ENCODE results near the gene OTUD7B. TPM values are rescaled to one million over a fixed set of nuclear protein-coding genes. Genes with fewer than 3 reads are reported as not detected.

Gene OTUD7B
- total and polyA plus RNA-seq, 2 of the 8 experiments (the other 6 are each of a cell fraction or from before 2014, with no cell fraction given): 4.2 to 21.5 TPM

DNA sequence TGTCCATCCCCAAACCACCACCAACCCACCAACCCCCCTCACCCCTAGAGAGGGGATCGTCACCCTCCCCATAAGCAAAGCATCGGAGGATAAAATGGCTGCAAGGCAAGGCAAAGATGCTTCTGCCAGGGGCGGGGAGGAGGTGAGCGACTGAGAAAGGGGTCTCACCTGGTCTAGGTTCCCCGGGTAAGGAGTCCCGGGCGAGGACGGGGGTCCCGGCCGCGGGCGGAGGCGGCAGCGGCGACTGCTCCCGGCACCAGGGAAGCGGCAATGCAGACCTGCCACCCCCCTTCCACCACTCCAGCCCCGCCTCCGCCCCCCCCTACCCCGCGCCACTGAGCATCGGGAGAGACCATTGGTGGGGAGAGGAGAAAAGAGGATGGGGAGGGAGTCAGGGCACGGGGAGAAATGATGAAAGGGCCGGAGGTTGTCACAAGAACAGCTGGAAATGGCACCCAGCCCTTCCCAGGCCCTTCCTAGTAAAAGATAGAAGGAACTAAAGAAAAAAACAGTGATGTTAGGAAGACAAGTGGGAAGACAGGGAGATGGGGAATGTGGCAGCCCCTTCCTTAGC, 92.9 kb downstream of the OTUD7B start, which contains the start of gene SV2A (continued):
- TF ChIP-seq MAFK (IDR thresholded peaks at IDR 0.05; ENCODE audit: low read depth, low read length): no peak
- no peak for TF ChIP-seq RFX5 (IDR thresholded peaks at IDR 0.05; ENCODE audit: borderline replicate concordance, low read depth, low read length)
- no peak for TF ChIP-seq CREB1 (IDR thresholded peaks at IDR 0.05)
- 0 out of 2 replicates have a peak, but pooled peaks have one; percentile 39 for TF ChIP-seq SP1 (IDR thresholded peaks at IDR 0.05; ENCODE audit: low read depth, low read length)
- TF ChIP-seq CHD7 (IDR thresholded peaks at IDR 0.05; ENCODE audit: insufficient replicate concordance, low read length): no peak
- no peak for TF ChIP-seq CBX5 (IDR thresholded peaks at IDR 0.05; ENCODE audit: low read depth, low read length)
- no peak for TF ChIP-seq POLR2AphosphoS5 (IDR thresholded peaks at IDR 0.05; ENCODE audit: low read depth, low read length)
- peak; percentile 56 to 89; a peak in 2 of 4 replicates for TF ChIP-seq SIN3A (conservative IDR thresholded peaks at IDR 0.05 in 1 of 2, IDR thresholded peaks at IDR 0.05 in 1 of 2; ENCODE audit: low read depth in 1 of 2, low read length in 2 of 2)
- no peak for TF ChIP-seq CHD1 (IDR thresholded peaks at IDR 0.05; ENCODE audit: low read depth, low read length)
- no peak for TF ChIP-seq HDAC2 (IDR thresholded peaks at IDR 0.05; ENCODE audit: borderline replicate concordance in 1 of 2, low read depth in 2 of 2, low read length in 2 of 2)

Data from H1 (cell line).